Measurements from ENCODE around the gene HIVEP3.

The HIVEP3 gene

GRCh38 chr1:41919764-41920397 is 1.2 kb upstream of the HIVEP3 start:
- Histone ChIP-seq H2AFZ (peak overlapping the region; percentile 77), H3K27me3 (ENCODE audit: control insufficient read depth, insufficient read depth, low read length) (no peaks in the 10 kb centered on the region), H3K27ac (peak overlapping the region; percentile 70), H3K36me3 (ENCODE audit: control insufficient read depth, insufficient read depth, low read length) (no peaks in the 10 kb centered on the region), H3K4me2 (ENCODE audit: low read length) (no peak overlapping the region), H3K79me2 (no peaks in the 10 kb centered on the region), H3K9me3 (ENCODE audit: control insufficient read depth, low read length) (no peaks in the 10 kb centered on the region), H3K4me1 (peaks cover 4% of the 10 kb centered on the region), H3K4me3 (ENCODE audit: low read depth, low read length) (no peak overlapping the region), H3K9ac (no peak overlapping the region)
- TF ChIP-seq CTCF (IDR thresholded peaks at IDR 0.05) = no peak

- no peaks in the 10 kb centered on the region for H3K36me3 ChIP-seq (ENCODE audit: control insufficient read depth, insufficient read depth, low read length)
- peak overlapping the region; percentile 70 for H3K27ac ChIP-seq
Observed at GRCh38 chr1:41919131-41919530, 409 bp upstream of the HIVEP3 start.

GRCh38 chr1:41917835-41918449 is 780 bp downstream of the HIVEP3 start:
- peaks cover 4% of the 10 kb centered on the region for H3K4me1 ChIP-seq
- peak overlapping the region; percentile 84 for H2AFZ ChIP-seq
- peak overlapping the region; percentile 56 for H3K4me3 ChIP-seq (ENCODE audit: low read depth, low read length)
- H3K79me2 ChIP-seq = no peaks in the 10 kb centered on the region
- no peaks in the 10 kb centered on the region for H3K36me3 ChIP-seq (ENCODE audit: control insufficient read depth, insufficient read depth, low read length)
- peak overlapping the region; percentile 83 for H3K4me2 ChIP-seq (ENCODE audit: low read length)
- no peak overlapping the region for H3K9ac ChIP-seq
- no peaks in the 10 kb centered on the region for H3K9me3 ChIP-seq (ENCODE audit: control insufficient read depth, low read length)
- no peaks in the 10 kb centered on the region for H3K27me3 ChIP-seq (ENCODE audit: control insufficient read depth, insufficient read depth, low read length)
- H3K27ac ChIP-seq = peak overlapping the region; percentile 15
- TF ChIP-seq CTCF (IDR thresholded peaks at IDR 0.05) = no peak

More at GRCh38 chr1:41919131-41919530, 409 bp upstream of the HIVEP3 start:
- Histone ChIP-seq H3K79me2 (no peaks in the 10 kb centered on the region), H3K27me3 (ENCODE audit: control insufficient read depth, insufficient read depth, low read length) (no peaks in the 10 kb centered on the region), H3K4me3 (ENCODE audit: low read depth, low read length) (no peak overlapping the region), H3K4me2 (ENCODE audit: low read length) (no peak overlapping the region), H3K9ac (no peak overlapping the region), H3K9me3 (ENCODE audit: control insufficient read depth, low read length) (no peaks in the 10 kb centered on the region), H2AFZ (peak overlapping the region; percentile 77), H3K4me1 (peaks cover 4% of the 10 kb centered on the region)
- TF ChIP-seq CTCF (IDR thresholded peaks at IDR 0.05) = no peak

DNA sequence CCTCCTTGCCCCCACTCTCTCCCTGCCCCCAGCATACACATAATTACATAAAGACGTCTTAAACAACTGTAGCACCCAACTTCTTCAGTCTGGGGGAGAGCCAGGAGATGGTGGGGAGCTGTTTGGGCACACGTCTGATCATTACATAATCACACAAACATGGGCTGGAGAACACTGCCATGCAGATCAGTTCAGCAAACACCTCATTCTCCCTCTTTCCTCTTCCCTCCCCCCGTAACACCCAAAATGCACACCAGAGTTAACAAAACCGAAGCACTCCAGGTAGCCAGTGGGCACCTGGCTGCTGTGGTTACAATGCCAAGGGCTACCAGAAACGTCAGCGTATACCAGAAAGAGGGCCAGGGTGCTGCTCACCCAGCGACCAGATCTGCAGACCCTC is 1.6 kb downstream of the HIVEP3 start:
- H3K4me3 ChIP-seq (ENCODE audit: low read depth, low read length) = no peak overlapping the region
- no peak for TF ChIP-seq CTCF (IDR thresholded peaks at IDR 0.05)
- no peak overlapping the region for H3K4me2 ChIP-seq (ENCODE audit: low read length)
- no peak overlapping the region for H3K27ac ChIP-seq
- no peaks in the 10 kb centered on the region for H3K79me2 ChIP-seq
- no peaks in the 10 kb centered on the region for H3K9me3 ChIP-seq (ENCODE audit: control insufficient read depth, low read length)
- peaks cover 4% of the 10 kb centered on the region for H3K4me1 ChIP-seq
- H3K36me3 ChIP-seq (ENCODE audit: control insufficient read depth, insufficient read depth, low read length) = no peaks in the 10 kb centered on the region
- H3K9ac ChIP-seq = no peak overlapping the region
- H2AFZ ChIP-seq = peak overlapping the region; percentile 84
- no peaks in the 10 kb centered on the region for H3K27me3 ChIP-seq (ENCODE audit: control insufficient read depth, insufficient read depth, low read length)

Data from parathyroid adenoma (tissue), 2 donors.